ENCODE data around the gene FAM13A.

Gene FAM13A

DNA sequence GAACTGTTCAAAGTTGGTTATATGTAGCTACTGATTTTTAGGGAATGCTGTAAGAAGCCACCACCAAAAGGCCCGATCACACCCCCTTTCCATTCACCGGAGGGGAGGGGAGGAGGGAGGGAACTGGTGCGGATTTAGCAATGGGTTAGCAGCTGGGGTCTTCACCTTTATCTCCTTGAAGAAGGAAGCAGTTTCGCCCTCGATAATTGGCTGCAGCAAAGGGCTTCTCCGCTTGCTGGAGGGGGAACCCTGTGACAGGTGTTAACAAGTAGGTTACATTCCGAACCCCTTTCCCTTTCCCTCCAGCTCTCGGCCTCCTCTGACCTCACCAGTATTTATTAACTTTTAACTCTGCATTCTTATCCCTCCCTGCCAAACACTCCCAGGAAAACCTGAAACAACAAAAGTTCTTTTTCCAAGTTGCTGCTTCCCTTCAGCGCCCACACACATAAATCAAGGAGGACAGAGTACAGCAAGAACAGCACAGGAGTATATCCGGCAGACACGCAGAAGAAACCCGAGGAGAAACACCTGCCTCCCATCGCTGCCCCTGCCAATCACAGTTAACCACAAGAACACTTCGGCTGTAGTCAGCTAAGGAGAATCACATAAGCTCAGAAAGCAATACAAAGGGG lies 319.6 kb downstream of the FAM13A start:
- DNase-seq = peak; percentile 44

DNA sequence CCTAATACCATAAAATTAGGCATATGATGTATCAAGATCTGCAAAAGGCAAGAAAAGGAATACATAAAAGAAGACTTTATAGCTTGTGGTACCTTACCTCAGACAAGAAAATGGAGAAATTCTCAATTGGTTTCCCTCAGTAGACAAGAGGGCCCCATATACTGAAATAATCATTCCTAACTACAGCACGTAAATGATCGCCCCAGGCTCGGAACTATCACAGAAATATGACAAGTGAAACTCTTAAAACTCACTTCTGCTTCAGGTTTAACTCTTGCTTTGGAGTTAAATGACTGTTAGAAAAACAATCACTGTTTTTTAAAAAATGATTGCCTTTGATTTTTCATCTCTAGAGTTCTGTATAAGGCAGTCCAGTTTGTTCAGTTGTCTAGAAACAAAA lies 320.7 kb downstream of the FAM13A start:
- no peak for DNase-seq

DNA sequence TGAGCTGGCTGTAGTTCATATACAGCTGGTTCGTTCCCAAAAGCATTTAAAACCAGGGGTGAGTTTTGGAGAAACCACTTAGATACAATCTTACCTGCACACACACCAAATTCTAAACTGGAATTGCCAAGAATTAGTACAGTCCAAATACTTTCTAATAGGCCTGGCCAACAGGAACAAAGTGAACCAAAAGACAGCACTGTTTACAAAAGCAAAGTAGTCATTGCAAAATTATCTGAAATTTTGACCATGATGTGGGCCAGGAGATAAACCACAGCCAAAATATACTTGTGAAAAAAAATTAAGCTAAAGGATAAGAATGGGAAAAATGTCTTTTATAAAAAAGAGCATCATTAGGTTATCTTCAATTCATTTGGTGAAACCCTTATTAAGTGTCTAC lies 321.4 kb downstream of the FAM13A start:
- no peak for DNase-seq

DNA sequence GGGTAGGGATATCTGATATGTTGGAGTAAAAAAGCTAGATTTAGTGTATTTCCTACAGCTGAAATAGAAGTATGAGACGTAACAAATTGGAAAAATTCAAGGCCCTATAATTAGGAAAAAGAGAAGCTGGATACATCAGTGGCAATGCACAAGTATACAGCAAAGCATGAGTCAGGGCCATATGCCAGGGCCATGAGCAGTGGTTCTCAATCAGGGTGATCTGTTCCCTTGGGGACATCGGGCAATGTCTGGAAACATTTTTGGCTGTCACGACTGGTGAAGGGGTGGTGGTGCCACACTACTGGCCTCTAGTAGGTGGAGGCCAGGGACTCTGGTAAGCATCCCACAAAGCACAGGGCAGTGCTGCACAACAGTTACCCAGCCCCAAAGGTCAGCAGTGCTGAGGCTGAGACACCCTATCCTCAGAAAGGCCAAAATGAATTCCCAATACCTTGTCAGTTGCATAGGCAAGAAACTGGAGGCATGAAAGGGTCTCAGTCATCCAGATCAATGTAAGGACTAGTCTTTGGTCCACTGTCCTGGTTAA lies 322.5 kb downstream of the FAM13A start:
- DNase-seq = no peak

- no peak for DNase-seq
Measured at GRCh38 chr4:88732714-88733368, 324.1 kb downstream of the FAM13A start.

GRCh38 chr4:88731381-88731780 lies 325.6 kb downstream of the FAM13A start:
- no peak for DNase-seq

DNA sequence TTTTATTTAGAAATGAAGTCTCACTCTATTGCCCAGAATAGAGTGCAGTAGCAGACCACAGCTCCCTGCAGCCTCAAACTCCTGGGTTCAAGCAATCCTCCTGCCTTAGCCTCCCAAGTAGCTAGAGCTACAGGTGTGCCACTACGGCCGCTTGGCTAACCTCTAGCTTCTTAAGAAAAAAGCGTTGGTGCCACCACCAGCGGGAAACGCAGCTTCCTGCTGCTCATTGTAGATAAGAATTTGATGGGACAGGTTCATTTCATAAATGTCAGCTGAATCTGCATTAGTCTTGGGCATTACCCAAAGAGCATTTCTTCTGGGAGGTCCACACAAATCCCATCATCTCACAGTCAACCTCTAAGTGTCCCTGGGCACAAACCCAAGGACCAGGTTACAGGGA lies 326.2 kb downstream of the FAM13A start:
- DNase-seq = no peak

DNA sequence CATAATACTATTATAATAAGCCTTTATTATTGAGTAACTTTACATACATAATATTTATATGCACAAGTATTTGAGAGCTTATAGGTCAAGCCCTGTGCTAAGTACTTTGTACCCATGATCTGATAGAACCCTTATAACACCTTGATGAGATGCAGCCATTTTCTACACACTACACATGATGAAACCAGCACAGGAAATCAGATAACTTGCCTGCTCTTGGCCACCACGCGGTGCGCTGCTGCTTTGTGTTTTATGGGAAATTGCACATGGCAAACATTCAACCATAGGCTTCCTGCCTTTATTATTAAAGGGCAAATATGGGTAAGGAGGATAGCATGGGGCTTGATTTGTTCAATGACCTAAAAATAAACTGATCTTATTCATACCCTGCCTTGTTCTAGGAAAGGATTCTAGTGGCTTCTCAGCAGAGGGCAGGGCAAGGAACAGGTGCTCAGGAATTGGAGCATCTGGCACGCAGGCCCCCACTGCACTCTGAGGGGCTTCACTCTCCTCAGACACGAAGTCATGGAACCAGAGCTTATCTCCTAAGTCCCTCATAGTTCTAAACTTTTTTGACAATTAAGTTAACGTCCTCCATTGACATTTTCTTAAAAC lies 327.7 kb downstream of the FAM13A start:
- DNase-seq = no peak

GRCh38 chr4:88728146-88728545 lies 328.8 kb downstream of the FAM13A start:
- no peak for DNase-seq

GRCh38 chr4:88725986-88726385 lies 331.0 kb downstream of the FAM13A start:
- no peak for DNase-seq

- DNase-seq = no peak
Measured at GRCh38 chr4:88725143-88725542, 331.8 kb downstream of the FAM13A start.

DNA sequence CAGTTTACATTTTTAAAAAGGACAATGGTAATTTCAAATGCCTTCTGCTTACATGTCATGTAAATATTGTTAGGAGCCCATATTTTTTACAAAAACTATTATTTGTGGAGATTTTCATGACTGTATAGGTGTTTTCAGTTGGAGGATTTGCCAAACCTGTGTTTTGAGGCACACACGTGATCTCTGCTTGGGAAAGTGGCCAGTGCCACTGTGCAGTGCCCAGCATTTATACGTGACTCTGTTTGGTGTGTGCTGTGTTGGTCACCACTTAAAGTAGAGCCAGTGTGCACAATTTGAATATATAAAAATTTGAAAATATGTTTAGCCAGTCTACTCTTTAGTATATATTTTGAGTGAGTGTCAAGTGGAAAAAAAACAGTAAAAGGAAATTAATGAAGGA lies 332.6 kb downstream of the FAM13A start:
- no peak for DNase-seq

GRCh38 chr4:88722828-88723227 lies 334.2 kb downstream of the FAM13A start:
- no peak for DNase-seq

- DNase-seq = no peak
Measured at GRCh38 chr4:88722276-88722780, 334.7 kb downstream of the FAM13A start.

DNA sequence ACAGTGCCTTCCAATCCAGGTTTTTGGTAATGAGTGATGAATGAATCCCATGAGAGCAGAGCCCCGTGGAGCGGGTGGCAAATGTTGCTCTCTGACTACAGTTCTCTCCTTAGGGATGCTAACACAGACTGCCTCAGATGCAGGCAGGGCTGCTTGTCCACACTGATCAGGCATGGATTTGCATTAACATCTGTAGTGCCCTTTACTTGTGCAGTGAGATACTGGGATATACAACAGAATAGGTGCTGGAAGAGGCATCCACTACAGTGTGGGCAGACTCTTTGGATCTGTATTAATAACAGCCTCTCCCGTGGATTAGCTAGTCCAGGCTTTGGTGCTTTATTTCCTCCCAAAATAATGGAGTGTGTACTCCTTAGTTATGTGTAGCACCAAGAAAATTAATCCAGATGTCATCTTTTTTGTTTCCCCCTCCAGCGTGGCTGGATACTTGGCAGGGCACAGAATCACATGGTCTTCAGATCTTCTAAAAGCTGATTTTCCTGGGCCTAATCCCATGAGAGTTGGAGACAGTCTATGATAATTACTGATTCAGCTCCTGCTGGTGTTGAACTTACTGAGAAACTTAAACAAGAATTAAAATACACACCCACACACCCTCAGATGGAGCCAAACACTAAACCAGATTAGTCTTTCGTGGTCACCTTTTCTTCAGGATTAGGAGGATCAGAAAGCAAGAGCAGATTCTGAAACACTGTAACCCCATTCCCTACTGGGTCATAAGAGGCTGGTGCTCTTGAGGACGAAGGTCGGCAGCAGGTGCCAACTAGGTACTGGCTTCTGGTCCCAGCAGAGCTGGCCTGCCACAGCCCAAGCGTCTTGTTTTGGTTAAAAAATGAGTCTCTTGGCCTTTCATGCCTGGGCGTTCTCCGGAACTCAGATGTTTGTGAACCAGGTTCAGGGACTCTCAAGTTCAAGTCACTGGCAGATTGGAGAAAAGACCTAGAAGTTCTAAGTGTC lies 336.2 kb downstream of the FAM13A start:
- DNase-seq = no peak

- DNase-seq = no peak
Measured at GRCh38 chr4:88719381-88719780, 337.6 kb downstream of the FAM13A start.

DNA sequence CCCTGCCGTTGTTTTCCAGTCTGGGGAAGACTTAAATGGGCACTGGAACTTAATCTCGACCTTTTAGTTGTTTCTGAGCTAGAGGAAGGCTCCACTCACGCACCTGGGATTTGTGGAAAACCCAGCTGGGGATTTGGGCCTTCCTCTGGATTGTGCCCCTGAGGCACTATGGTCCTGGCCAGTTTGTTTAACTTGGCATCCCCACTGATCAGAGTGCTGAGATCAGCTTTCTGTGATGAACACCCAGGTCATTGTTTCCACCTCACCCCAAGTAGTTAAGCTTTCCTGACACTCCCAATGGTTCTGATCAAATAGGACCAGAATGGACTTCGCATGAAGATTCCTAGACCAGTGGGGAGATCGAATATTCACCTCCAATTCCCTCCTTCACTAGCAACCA lies 338.9 kb downstream of the FAM13A start:
- no peak for DNase-seq

GRCh38 chr4:88713782-88714181 lies 343.2 kb downstream of the FAM13A start:
- DNase-seq = no peak

- DNase-seq = no peak
Measured at GRCh38 chr4:88709989-88710388, 347.0 kb downstream of the FAM13A start.

GRCh38 chr4:88706574-88706973 lies 350.4 kb downstream of the FAM13A start:
- DNase-seq = peak; percentile 28

DNA sequence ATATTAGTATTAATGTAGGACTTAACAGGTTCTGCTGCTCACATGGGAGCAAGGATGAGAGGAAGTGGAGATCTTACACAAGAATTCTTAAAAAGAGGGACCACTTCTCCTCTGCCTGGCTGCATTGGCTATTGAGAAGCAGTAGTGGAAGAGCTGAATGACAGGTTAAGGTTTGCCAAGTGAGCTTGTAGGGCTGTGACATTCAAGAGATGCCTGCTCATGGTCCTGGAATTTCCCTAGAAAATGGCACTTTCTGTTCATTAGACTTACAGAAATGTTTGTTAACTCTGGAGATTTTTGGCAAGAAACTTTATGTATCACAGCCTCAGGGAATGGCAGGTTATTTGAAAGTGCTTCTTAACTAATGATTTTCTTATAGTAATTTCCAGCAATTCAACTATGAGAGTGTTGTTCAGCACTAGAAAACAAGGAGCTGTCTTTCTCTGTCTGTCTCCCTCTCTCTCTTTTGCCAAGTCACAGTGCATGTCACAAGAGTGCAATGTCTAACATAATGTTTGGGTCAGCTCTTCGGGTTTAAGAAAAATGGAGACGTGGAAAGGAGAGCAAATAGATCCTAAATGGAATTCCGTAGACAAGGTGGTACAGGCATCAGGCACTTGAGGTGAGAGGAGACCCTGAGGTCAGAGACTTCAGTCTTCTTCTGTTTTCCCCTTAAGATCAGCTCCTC lies 351.0 kb downstream of the FAM13A start:
- DNase-seq = no peak

- DNase-seq = no peak
Measured at GRCh38 chr4:88705223-88705622, 351.8 kb downstream of the FAM13A start.
